Measurements from ENCODE around the gene ZFPM1.
"Not testable (repeated sequence)": the region's sequence is repeated elsewhere in the genome, so short reads cannot be mapped to it uniquely, and the experiment has no call there.

ZFPM1 gene

GRCh38 chr16:88482630-88483391 lies 29.7 kb downstream of the ZFPM1 start:
- no peak for DNase-seq

GRCh38 chr16:88483392-88483641 lies 30.2 kb downstream of the ZFPM1 start:
- no peak for DNase-seq

GRCh38 chr16:88484505-88485365 lies 31.7 kb downstream of the ZFPM1 start:
- no peak for DNase-seq

DNA sequence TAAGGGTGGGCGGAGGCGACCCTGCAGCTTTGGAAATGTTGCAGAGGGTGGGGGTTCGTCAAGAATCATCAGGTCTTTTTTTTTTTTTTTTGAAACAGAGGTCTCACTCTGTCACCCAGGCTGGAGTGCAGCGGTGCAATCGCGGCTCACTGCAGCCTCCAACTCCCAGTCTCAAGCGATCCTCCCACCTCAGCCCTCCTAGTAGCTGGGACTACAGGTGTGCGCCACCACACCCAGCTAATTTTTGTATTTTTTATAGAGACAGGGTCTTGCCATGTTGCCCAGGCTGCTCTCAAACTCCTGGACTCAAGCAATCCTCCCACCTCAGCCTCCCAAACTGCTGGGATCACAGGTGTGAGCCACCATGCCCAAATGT lies 32.3 kb downstream of the ZFPM1 start:
- not testable (repeated sequence) for DNase-seq

- DNase-seq, result no peak
Observed at GRCh38 chr16:88486398-88487123, 33.5 kb downstream of the ZFPM1 start.

GRCh38 chr16:88487124-88487432 lies 34.0 kb downstream of the ZFPM1 start:
- no peak for DNase-seq

- DNase-seq, result no peak
Observed at GRCh38 chr16:88487920-88488851, 35.1 kb downstream of the ZFPM1 start.

- no peak for DNase-seq
Observed at GRCh38 chr16:88489163-88489741, 36.2 kb downstream of the ZFPM1 start.

DNA sequence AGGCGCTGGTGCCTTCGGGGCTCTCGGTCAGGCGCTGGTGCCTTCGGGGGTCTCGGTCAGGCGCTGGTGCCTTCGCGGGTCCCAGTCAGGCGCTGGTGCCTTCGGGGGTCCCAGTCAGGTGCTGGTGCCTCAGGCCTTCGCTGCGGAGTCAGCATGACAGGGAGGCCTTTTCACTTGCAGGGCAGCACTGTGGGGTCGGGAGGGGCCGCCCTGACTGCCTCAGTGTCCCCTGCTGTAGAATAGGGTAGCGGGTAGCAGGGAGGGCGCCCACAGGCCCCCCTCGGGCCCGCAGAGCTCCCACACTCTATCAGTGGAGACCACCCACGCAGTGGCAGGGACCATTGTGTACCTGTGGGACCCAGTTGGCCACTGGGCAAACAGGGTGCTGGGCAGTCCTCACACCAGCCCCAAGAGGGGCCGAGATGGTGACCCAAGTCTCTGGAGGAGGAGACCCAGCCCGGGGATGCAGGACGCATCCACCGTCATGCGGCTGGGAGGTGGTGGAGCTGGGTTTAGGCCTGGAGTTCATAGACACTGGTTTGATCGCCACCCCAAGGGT lies 38.0 kb downstream of the ZFPM1 start:
- no peak for DNase-seq

GRCh38 chr16:88491560-88492310 lies 38.7 kb downstream of the ZFPM1 start:
- DNase-seq, result no peak

DNA sequence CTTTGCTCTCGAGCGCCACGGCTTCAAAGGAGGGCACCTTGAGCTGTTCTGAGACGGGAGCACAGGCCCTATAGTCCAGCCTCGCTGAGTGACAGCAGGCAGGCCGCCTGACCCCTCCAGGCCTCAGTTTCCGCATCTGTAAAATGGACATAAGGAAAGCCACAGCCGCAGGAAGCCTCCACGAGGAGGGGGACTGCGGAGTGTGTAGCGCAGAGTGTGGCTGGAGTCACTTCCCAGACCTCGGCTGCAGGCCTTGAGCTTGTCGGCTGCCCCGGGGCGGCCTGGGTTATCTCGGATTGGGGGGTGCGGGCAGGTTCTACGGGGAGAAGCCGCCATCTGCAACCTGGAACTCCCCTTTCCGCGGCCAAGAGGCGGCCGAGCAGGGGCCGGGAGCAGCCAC lies 40.8 kb downstream of the ZFPM1 start:
- no peak for DNase-seq

DNA sequence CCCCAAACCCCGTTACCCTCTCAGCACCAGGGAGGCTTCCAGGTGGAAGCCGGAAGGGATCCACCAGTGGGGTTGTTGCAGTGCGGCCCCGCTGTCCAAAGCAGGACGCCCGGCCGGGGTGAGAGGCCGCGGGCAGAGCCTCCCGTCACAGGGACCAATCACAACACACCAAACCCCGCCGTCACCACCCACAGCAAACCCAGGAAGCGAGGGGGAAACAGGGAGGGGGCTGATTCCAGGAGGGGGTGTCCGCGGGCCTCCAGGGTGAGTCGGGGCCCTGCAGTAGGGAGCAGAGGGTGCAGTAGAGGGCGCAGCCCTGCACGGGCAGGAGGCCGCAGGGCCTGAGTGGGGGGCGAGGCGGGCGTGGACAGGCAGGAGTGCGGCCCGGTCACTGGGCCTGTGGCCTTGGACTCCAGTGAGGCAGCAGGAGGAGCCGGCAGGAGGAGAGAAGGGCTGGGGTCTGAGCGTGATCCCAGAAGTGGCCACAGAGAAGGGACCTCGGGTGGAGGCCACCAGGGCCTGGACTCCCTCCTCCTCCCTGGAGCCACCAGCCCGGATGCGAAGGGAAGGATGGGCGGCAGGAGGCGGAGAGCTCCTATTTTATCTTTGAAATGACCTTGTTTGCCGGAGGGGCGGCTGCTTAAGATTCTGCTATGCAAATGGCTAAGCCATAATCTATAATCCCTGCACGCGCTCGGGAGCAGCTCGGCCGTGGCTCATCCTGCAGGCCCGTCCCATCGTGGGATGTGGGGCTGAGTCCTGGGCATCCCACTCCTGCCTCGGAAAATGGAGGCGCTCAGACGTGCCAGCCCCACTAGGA lies 41.5 kb downstream of the ZFPM1 start:
- DNase-seq, result no peak

DNA sequence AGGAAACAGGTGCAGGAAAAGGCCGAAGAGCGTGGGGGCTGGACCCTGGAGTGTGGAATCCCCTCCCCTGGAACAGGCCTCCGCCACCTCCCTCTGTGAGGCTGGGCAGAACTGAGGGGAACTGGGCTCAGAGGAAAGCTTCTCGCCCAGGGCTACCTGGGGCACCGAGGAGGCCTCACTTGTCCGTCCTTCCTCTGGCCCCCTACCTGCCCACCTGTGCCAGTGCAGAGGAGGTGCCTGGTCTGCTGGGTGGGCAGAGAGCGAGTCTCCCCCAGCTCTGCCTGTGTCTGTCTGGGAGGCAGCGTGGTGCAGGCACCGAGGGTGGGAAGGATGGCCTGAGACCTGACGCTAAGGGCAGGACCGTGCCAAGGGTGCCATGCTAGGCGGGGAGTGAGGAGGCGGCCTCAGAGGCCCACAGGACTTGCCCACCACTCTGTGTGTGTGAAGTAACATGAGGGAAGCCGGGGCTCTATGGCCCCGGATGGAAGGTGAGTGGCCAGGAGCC lies 42.2 kb downstream of the ZFPM1 start:
- DNase-seq, result no peak

- DNase-seq, result no peak
Observed at GRCh38 chr16:88497561-88498462, 44.7 kb downstream of the ZFPM1 start.

DNA sequence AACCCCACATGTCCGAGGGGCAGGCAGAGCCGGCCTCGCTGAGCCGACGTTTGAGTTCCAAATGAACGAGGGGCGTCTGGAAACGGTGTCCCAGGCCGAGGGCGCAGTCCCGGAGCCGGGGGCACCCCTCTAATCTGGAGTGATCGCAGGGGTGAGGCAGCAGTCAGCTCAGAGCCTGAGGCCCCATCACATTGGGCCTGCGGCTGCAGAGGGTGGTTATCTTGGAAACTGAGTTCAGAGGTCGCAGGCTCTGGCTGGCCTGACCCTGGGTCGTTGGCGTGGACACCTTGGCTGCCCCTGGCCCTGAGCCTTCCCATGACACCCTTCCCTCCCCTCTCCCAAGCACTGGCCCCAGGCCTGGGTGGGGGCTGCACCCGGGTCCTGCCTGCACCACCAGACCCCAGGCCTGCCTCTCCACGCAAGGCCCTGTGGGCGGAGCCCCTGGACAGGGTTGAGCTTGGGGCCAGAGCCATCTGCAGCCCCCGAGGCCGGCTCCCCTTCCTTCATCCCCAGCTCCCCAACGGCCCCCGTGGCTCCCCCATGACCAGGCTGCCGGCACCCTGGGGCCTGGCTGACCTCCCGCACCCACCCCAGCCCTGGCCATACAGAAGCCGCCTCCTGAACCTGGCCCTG lies 45.6 kb downstream of the ZFPM1 start:
- DNase-seq, result no peak

GRCh38 chr16:88499292-88499691 lies 46.2 kb downstream of the ZFPM1 start:
- no peak for DNase-seq

DNA sequence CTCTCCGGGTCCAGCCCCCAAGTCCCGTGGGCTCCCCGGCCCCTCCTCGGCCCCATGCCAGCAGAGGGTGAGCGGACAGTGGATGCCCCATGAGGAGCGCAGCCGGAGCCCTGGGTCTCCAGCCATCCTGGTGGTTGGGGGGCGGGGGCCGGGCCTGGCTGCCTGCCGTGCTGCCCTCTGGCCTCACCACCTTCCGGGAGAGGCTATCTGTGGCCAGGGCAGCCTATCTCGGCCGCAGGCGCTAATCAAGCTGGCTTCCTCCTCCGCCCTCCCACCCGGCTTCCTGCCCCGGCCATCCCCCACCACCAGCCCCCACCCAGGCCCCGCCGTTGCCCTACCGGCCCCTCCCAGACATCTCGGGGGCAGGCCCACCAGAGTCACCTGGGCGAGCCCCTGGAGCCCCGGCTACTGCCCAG lies 46.8 kb downstream of the ZFPM1 start:
- DNase-seq, result no peak

- no peak for DNase-seq
Observed at GRCh38 chr16:88500255-88500661, 47.2 kb downstream of the ZFPM1 start.

- DNase-seq, result no peak
Observed at GRCh38 chr16:88502371-88502770, 49.3 kb downstream of the ZFPM1 start.
